HFF-Myc (cell line): ENCODE measurements around the gene TOP3B.

ENCODE experiments used
- DNase-seq: peaks from one replicate; pipeline ENCODE4 v3.0.0-alpha.2; 2011; ENCODE audit warnings: low read depth; ENCODE audit errors: extremely low read depth
- H3K4me3 ChIP-seq: replicated peaks from 2 replicates; pipeline ENCODE4 v1.5.1; 2011; ENCODE audit warnings: low read depth, mild to moderate bottlenecking, control low read depth, low read length
- TF ChIP-seq, protein P1 (sequence below): IDR thresholded peaks from 2 replicates; pipeline ENCODE4 v1.5.1; 2012; ENCODE audit warnings: mild to moderate bottlenecking, low read depth, low read length, control low read depth; ENCODE audit errors: missing control alignments

The TOP3B gene

DNA sequence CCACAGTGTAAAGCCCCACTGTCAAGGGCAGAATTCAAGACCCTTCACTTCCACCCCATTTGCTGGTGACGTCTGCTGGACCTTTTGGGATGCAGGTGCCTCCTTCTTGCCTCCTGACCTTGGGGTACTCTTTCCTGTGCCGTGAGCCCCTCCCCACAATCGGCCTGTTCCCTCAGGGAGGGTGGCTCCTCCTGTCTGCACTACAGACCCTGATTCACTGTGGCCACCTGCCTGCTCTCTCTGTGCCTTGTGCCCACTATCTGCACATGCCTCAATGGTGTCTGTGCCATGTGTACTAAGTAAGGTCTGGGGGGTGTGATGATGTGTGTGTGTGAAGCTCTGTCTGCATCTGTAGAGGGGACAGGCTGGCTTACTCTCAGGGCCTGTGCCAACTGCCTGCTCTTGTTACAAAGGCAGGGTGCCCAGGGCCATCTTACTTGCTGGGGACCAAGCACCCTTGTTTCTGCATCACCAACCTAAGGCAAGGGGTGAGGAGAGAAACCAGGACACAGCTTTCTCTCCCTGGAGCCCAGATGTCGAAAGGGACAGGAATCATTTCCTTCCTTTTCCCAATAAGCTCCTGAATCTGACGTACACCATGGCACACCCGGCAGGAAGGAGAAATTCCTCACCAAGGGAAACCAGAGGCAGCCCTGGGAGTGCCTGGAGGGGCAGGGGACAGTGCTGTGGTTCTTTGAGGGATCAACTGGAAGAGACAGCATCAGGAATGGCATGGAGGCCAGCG lies 33.6 kb downstream of the TOP3B start:
- TF ChIP-seq, protein P1, sequence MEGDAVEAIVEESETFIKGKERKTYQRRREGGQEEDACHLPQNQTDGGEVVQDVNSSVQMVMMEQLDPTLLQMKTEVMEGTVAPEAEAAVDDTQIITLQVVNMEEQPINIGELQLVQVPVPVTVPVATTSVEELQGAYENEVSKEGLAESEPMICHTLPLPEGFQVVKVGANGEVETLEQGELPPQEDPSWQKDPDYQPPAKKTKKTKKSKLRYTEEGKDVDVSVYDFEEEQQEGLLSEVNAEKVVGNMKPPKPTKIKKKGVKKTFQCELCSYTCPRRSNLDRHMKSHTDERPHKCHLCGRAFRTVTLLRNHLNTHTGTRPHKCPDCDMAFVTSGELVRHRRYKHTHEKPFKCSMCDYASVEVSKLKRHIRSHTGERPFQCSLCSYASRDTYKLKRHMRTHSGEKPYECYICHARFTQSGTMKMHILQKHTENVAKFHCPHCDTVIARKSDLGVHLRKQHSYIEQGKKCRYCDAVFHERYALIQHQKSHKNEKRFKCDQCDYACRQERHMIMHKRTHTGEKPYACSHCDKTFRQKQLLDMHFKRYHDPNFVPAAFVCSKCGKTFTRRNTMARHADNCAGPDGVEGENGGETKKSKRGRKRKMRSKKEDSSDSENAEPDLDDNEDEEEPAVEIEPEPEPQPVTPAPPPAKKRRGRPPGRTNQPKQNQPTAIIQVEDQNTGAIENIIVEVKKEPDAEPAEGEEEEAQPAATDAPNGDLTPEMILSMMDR, result no peak
- H3K4me3 ChIP-seq, result no peak overlapping the region
- no peak for DNase-seq

DNA sequence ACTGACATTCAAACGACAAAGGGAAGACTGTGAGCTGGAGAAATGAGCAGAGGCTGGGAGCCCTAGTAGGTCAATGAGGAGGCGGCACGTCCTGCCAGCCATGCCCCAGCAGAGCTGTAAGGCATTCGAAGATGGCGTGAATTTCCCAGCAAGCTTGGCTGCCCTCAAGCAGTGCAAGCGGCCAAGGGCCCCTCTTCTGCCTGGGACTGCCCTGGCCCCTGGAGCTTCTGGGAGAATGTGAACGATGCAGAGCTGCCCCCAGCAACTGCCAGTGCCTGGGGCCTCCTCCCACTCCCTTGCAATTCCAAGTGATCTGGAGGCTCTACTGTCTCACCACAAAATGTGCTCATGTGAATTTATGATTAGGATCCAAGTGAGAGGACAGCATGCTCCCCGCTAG lies 34.2 kb downstream of the TOP3B start:
- DNase-seq, result no peak
- TF ChIP-seq, protein P1, result no peak
- no peak overlapping the region for H3K4me3 ChIP-seq

DNA sequence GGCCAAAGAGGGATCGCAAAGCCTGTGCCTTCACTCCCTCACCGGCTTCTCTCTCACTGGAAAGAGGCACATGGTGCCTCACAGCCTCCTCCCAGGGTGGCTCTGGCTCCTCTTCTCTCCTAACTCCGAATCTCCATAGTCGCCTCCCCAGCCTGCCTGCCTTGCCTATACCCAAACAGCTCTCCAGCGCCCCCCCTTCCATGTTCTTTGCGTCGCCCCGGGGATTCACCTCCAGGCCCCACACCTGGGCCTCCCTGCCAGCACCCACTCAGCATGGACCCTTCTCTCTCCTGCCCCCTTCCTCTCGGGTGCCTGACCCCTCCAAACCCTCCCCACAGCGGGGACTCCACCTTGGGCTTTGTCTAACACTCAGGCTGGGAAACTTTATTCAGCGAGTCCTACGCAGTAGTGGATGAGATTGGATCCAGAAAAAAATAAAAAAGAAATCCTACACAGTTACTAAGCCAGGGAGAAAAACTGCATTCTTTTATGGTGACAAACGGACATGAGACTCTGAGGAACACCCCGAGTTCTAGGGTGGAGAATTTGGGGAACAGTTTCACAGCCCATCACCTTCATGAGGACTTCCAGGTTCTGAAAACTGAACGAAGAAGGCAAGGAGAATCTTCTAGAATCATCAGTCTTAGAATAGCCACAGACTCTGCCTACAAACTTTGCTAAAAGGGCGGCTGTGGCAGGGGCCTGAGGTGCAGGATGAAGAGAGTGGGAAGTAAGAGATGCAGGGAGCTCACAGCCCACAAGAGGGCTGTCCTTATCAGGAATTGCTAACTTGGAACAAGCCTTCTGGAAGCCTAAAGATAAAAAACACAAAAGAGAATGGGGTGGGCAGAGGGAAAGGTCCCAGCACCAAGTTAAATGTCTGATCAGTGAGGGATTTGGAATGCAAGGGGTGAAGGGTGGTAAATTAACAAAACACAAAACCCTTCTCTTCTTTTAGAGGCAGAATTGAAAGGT lies 35.3 kb downstream of the TOP3B start:
- H3K4me3 ChIP-seq, result no peak overlapping the region
- TF ChIP-seq, protein P1, result peak; percentile 48
- DNase-seq, result no peak

DNA sequence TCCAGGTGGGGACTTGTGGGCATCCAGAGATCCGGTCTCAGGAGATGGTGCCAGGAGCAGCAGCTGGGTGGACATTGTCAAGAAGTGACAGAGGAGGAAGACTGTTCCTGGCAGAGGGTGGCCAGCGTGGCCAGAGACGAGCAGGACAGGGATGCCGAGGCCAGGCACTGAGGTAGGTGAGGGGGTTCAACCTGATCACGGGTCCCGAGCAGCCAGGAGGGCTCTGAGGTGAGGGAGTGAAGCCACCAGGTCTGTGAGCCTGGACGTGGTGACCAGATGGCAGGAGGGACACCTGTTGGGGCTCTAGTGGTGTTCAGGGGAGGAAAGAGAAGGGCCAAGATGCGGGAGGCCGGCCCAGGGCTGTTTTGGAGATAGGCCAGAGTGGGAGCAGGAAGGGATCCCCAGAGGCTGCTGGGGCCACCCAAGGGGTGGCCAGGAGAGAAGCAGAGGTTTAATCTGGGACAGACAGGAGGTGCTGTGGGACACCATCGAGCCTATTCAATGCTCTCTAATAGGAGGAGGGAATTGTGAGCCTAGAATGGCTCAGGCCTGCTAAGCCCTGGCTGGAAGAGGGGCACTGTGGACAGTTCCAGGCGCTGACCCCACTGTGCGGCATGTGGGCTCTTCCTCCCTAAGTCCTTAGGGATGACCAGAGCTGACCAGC lies 36.2 kb downstream of the TOP3B start:
- no peak overlapping the region for H3K4me3 ChIP-seq
- no peak for DNase-seq
- TF ChIP-seq, protein P1, result no peak

DNA sequence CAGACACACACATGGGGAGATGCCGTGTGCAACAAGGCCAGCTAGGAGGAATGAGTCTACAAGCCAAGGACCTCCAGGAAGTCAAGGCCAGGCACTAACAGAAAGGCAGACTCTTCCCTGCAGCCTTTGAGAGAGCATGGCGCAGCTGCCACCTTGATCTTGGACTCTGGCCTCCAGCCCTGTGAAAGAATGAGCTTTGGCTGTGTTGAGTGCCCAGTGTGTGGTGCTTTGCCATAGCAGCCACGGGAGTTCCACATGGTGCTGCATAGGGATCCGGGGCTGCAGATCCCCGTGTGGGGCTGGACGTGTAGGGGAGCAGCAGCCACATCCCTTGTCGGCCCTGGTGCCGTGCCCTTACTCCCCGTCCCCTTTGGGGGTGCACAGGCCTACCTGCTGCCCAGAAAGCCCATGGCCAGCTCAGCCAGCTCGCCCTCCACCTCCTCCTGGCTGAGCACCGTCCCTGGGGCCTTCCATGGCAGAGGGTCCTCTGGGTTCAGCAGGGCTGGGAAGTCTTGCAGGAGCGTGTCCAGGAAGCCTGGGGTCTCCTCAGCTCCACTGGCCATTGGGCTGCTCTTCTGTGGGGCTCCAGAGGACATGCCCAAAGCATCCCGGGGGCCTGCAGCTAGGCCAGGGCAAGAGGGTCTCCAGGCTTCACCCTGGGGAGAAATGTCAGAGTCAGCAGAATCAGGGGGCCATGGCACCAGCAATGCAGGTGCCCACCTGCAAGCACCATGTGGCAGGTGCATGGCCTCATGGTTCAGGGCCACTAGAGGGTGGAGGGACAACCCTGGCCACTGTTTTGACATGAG lies 36.9 kb downstream of the TOP3B start:
- no peak overlapping the region for H3K4me3 ChIP-seq
- DNase-seq, result no peak
- TF ChIP-seq, protein P1, result no peak

DNA sequence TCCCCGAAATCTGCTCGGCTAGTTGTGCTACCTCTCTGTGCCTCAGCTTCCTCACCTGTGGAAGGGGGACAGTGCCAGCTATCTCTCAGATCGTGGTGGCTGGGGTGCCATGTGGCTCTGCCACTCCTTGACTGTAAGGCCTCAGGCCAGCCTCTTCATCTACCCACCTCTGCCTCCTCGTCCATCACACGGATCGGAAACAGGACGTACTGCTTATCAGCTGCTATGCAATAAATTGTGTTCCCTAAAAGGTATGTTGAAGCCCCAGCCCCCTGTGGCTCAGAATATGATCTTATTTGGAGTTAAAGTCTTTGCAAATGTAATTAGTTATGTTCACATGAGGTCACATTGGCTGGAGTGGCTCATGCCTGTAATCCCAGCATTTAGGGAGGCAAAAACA lies 37.7 kb downstream of the TOP3B start:
- no peak overlapping the region for H3K4me3 ChIP-seq
- DNase-seq, result no peak
- TF ChIP-seq, protein P1, result no peak
